ENCODE results near the gene LRSAM1. TPM values are rescaled to one million over a fixed set of nuclear protein-coding genes. Genes with fewer than 3 reads are reported as not detected.

Gene LRSAM1
- total RNA-seq, 2 experiments from 2014 or later: 20.8 to 32.2 TPM

GRCh38 chr9:127501821-127502343, 50.6 kb downstream of the LRSAM1 start:
- Histone ChIP-seq H3K4me1 (ENCODE audit: insufficient read depth, low read length, poor library complexity, severe bottlenecking) (no peaks in the 10 kb centered on the region), H4K20me1 (ENCODE audit: insufficient read depth, low read length) (no peaks in the 10 kb centered on the region), H3K9me3 (ENCODE audit: low read length) (no peaks in the 10 kb centered on the region), H2AFZ (ENCODE audit: low read length) (no peak overlapping the region), H3K4me3 (ENCODE audit: low read depth, low read length, poor library complexity, severe bottlenecking) (no peak overlapping the region), H3K27ac (ENCODE audit: low read depth, low read length, poor library complexity, severe bottlenecking) (no peak overlapping the region), H3K9me2 (ENCODE audit: insufficient read depth, low read length) (no peaks in the 10 kb centered on the region), H3K36me3 (ENCODE audit: insufficient read depth, low read length) (no peaks in the 10 kb centered on the region), H3K4me2 (ENCODE audit: low read length) (no peak overlapping the region), H3K79me2 (ENCODE audit: insufficient read depth, low read depth, low read length) (no peaks in the 10 kb centered on the region)
- TF ChIP-seq EZH2phosphoT487 (IDR thresholded peaks at IDR 0.05; ENCODE audit: borderline replicate concordance, low read depth, low read length) (no peak), CTCF (conservative IDR thresholded peaks at IDR 0.05; ENCODE audit: low read length) (no peak)
- BruUV-seq (replicated peaks): no TSS peak
- ChIA-PET CTCF (ENCODE audit: unreplicated experiment) (no interaction called here), POLR2A (no interaction called here)
- no peak for DNase-seq (ENCODE audit: low spot score)
- intact Hi-C loops (cut with micrococcal nuclease; ENCODE audit: unreplicated experiment): loop anchor here (10.0 kb wide), 2 partner anchors 373 to 423 kb away; partner anchors contain the start of gene AK1

GRCh38 chr9:127502706-127503378, 51.5 kb downstream of the LRSAM1 start:
- CTCF ChIA-PET (ENCODE audit: unreplicated experiment): no interaction called here
- POLR2A ChIA-PET: no interaction called here
- no peak overlapping the region for H3K4me2 ChIP-seq (ENCODE audit: low read length)
- H4K20me1 ChIP-seq (ENCODE audit: insufficient read depth, low read length): no peaks in the 10 kb centered on the region
- intact Hi-C loops (cut with micrococcal nuclease; ENCODE audit: unreplicated experiment): loop anchor here (10.0 kb wide), 2 partner anchors 372 to 422 kb away; partner anchors contain the start of gene AK1
- no peaks in the 10 kb centered on the region for H3K9me2 ChIP-seq (ENCODE audit: insufficient read depth, low read length)
- H3K79me2 ChIP-seq (ENCODE audit: insufficient read depth, low read depth, low read length): no peaks in the 10 kb centered on the region
- BruUV-seq (replicated peaks): no TSS peak
- no peaks in the 10 kb centered on the region for H3K36me3 ChIP-seq (ENCODE audit: insufficient read depth, low read length)
- no peak for TF ChIP-seq EZH2phosphoT487 (IDR thresholded peaks at IDR 0.05; ENCODE audit: borderline replicate concordance, low read depth, low read length)
- no peak for TF ChIP-seq CTCF (conservative IDR thresholded peaks at IDR 0.05; ENCODE audit: low read length)
- no peak overlapping the region for H2AFZ ChIP-seq (ENCODE audit: low read length)
- H3K4me3 ChIP-seq (ENCODE audit: low read depth, low read length, poor library complexity, severe bottlenecking): no peak overlapping the region
- H3K27ac ChIP-seq (ENCODE audit: low read depth, low read length, poor library complexity, severe bottlenecking): no peak overlapping the region
- no peaks in the 10 kb centered on the region for H3K9me3 ChIP-seq (ENCODE audit: low read length)
- no peak for DNase-seq (ENCODE audit: low spot score)
- no peaks in the 10 kb centered on the region for H3K4me1 ChIP-seq (ENCODE audit: insufficient read depth, low read length, poor library complexity, severe bottlenecking)

DNA sequence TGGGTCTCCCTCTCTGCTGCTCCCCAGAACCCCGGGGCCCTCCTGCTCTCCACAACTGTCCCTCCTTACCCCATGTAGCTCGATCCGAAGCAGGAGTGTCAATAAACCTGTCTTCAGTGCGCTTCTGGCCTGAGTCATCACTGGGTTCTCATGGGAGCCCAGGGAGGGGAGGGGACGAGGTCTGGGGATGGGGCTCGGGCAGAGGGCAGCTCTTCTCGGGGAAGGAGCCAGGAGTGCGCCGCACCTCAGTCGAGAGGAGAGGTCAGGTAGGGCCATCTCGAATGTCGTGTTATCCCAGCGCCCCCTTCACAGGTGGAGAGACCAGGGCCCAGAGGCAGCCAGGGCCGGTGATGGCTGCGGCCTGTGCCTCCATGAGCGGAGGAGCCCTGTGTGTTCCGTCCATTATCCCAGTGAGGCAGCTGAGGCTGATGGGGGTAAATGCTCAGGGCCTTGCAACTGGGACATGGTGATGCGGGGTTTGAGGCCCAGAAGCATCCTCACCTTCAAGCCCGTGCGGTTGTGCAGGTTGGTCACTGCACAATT, 52.1 kb downstream of the LRSAM1 start:
- H2AFZ ChIP-seq (ENCODE audit: low read length): no peak overlapping the region
- no peak overlapping the region for H3K4me3 ChIP-seq (ENCODE audit: low read depth, low read length, poor library complexity, severe bottlenecking)
- no peak overlapping the region for H3K27ac ChIP-seq (ENCODE audit: low read depth, low read length, poor library complexity, severe bottlenecking)
- no peak for DNase-seq (ENCODE audit: low spot score)
- no peaks in the 10 kb centered on the region for H3K79me2 ChIP-seq (ENCODE audit: insufficient read depth, low read depth, low read length)
- BruUV-seq (replicated peaks): no TSS peak
- POLR2A ChIA-PET: no interaction called here
- H3K9me2 ChIP-seq (ENCODE audit: insufficient read depth, low read length): no peaks in the 10 kb centered on the region
- CTCF ChIA-PET (ENCODE audit: unreplicated experiment): no interaction called here
- no peaks in the 10 kb centered on the region for H3K4me1 ChIP-seq (ENCODE audit: insufficient read depth, low read length, poor library complexity, severe bottlenecking)
- no peaks in the 10 kb centered on the region for H3K36me3 ChIP-seq (ENCODE audit: insufficient read depth, low read length)
- no peaks in the 10 kb centered on the region for H3K9me3 ChIP-seq (ENCODE audit: low read length)
- TF ChIP-seq EZH2phosphoT487 (IDR thresholded peaks at IDR 0.05; ENCODE audit: borderline replicate concordance, low read depth, low read length) (no peak), CTCF (conservative IDR thresholded peaks at IDR 0.05; ENCODE audit: low read length) (no peak)
- H3K4me2 ChIP-seq (ENCODE audit: low read length): no peak overlapping the region
- no peaks in the 10 kb centered on the region for H4K20me1 ChIP-seq (ENCODE audit: insufficient read depth, low read length)
- intact Hi-C loops (cut with micrococcal nuclease; ENCODE audit: unreplicated experiment): loop anchor here (10.0 kb wide), 2 partner anchors 371 to 421 kb away; partner anchors contain the start of gene AK1
